HG03039 (cell line): ENCODE results near the gene MAP6D1.

Source experiments
- ATAC-seq: cut with Tn5 transposase; IDR thresholded peaks from one replicate; pipeline ENCODE4 v1.9.1; 2021; ENCODE audit warnings: mild to moderate bottlenecking, moderate library complexity; ENCODE audit not compliant: unreplicated experiment

The MAP6D1 gene

GRCh38 chr3:183825456-183826161 lies at the start of gene MAP6D1:
Gene MAP6D1 (minus strand): TSS chr3:183825577. CDS start chr3:183825547, 30 bp downstream.
- ATAC-seq, result peak; percentile 51

DNA sequence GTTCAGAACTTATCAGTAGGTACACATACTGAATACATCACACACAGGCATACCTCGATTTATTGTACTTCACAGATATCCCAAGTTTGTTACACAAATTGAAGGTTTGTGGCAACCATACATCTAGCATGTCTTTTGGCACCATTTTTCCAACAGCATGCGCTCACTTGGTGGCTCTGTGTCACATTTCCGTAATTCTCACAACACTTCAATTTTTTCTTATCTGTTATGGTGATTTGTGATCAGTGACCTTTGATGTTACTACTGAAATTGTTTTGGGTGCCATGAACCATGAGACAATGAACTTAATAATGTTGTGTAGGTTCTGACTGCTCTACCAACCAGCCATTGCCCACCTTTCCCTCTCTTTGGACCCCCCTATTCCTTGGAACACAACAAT lies 48.5 kb upstream of the MAP6D1 start:
- ATAC-seq, result no peak

DNA sequence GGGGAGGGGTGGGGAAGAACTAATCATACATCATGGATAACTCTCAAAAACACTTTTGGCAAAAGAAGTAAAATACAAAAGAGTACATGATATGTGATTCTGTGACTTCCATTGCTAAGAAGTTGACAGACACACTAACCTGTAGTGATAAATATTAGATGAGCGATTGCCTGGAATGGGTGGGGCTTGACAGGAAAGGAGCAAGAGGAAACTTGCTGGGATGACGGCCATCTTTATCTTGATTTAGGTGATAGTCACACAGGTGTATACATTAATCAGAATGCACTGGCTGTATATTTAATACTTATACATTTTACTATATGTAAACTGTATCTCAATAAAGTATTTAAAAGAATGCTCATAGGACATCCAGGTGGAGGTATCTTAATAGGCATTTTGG lies 46.2 kb upstream of the MAP6D1 start:
- ATAC-seq, result no peak

GRCh38 chr3:183870563-183870962 lies 45.2 kb upstream of the MAP6D1 start:
- no peak for ATAC-seq

DNA sequence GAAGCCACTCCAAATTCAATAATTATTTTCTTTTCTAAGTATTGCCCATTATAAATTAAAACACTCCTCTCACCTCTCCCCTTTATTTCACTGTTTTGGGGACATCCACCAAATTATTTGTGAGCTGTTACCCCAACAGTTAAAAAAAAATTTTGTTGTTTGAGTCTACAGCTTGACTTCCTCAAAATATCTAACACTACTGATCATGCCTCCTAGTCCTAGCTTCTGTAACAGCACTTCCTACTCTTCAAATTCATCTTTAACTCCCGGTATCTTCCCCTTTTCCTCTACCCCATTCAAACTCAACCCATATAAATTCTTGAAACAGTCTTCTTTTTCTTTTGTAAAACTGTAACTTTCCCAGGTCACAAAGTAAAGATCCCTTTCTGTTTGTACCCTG lies 43.4 kb upstream of the MAP6D1 start:
- no peak for ATAC-seq

DNA sequence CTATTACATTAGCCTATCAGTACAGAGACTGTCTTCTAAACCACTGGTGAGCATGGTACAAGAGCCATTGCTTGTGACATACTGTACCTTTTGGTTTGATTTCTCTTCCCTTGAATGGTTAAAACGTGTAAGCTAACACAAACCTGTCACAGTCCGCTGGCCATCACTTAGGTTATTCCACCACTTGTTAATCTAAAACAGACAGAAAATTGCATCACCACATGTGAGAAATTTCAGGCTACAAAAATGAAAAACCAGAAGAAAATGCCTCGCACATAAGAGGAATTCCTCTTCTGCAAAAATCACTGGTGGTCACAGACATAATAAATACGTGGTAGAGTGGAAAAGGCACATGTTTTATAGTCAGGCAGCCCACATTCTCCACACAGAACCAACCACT lies 37.2 kb upstream of the MAP6D1 start:
- ATAC-seq, result no peak

- no peak for ATAC-seq
These were observed 32.5 kb upstream of the MAP6D1 start for GRCh38 chr3:183857863-183858262.

- ATAC-seq, result no peak
These were observed 29.1 kb upstream of the MAP6D1 start for GRCh38 chr3:183854318-183855035.

DNA sequence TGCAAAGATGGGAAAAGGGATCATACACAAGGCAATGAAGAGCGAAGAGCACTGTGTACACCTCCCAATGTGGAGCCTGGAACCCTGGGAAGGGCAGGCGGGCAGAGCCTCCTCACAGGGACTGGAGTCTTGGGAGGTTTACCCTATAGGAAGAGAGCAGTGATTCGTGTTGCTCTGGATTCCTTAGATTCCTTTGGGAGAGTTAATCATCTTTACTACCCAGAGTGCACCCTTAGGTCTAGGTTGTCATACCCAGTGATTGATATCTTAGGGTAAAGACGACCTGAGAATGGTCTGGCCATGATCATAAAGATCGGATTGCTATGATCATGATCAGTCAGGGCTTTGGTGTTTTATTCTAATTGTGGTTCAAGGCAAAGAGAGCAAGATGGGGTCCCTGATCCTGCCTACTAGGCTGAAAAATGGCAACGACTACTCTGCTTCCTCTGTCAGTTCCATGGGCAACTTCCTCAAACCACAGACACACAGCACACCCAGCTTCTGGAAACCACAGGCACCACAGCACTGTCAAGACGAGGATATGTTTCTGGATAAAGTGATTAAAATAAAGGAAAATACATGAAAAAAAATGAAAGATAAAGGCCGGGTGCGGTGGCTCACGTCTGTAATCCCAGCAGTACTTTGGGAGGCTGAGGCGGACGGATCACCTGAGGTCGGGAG lies 20.4 kb upstream of the MAP6D1 start:
- ATAC-seq, result no peak

- ATAC-seq, result no peak
These were observed 19.7 kb upstream of the MAP6D1 start for GRCh38 chr3:183845090-183845489.

- no peak for ATAC-seq
These were observed 19.2 kb upstream of the MAP6D1 start for GRCh38 chr3:183844606-183845005.

DNA sequence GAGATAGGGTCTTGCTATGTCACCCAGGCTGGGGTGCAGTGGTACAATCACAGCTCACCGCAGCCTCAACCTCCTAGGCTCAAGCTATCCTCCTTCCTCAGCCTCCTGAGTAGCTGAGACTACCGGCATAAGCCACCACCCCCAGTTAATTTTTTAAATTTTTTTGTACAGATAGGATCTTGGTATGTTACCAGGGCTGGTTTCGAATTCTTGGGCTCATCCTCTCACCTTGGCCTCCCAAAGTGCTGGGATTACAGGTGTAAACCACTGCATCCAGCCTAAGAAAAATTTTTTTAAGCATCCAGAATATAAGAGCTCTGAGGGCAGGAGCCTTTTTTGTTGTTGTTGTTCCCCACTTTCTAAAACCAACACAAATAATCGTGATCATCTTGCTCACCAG lies 14.4 kb upstream of the MAP6D1 start:
- no peak for ATAC-seq

- no peak for ATAC-seq
These were observed 12.5 kb upstream of the MAP6D1 start for GRCh38 chr3:183837894-183838293.

DNA sequence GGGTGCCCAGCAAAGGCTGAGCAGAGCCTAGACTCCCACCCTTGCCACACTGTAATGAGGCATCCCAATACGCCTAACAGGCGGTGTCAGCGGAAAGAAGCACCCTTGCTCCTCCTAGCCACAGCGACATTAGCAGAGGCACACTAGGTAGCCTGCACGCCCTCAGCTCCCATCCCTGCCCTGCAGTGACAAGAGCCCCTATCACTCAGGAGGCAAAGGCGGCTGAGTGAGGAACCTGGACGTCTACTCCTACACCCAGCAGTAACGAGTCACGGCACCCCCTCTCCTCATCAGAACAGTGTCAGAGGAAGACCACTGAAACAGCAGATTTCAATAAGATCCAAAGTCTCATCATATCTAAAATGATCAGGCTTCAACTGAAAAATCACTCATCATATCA lies 12.0 kb upstream of the MAP6D1 start:
- ATAC-seq, result no peak

- no peak for ATAC-seq
These were observed 8.1 kb upstream of the MAP6D1 start for GRCh38 chr3:183833516-183833915.

DNA sequence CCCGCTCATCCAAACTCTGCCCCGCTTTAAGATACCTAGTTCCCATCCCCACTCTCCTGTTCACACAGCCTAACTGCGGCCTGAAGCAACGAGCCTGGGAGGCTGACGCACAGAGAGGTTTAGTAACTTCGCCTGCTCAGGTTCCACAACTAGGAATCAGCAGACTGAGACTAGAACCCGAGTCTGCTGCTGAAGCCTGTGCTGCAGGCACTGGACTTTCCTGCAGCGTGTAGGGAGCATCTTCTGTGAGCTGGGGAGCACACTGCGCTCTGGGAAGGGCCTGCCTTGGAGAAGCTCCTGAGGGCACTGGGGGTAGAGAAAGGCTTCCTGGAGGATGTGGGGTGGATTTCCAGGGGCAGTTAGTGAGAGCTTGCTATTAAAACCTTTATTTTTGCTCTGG lies 4.8 kb upstream of the MAP6D1 start:
- no peak for ATAC-seq

DNA sequence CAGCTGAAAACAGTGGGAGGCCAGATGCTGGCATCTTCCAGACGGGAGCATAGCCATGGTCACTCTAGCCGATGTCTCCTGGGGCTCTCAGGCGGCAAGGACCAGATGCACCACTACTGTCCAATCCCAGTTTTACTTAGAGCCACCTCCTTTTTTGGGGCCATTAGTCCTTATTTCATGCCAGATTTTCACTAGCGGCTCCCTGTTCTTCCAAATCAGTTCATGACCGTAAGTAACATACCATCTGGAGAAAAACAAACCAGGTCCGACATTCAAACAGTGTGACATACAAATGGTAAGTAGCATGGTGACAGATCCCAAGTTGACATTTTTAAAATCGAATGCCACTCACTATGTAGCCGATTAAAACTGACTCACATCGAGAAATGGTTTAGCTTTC lies 4.1 kb upstream of the MAP6D1 start:
- no peak for ATAC-seq

DNA sequence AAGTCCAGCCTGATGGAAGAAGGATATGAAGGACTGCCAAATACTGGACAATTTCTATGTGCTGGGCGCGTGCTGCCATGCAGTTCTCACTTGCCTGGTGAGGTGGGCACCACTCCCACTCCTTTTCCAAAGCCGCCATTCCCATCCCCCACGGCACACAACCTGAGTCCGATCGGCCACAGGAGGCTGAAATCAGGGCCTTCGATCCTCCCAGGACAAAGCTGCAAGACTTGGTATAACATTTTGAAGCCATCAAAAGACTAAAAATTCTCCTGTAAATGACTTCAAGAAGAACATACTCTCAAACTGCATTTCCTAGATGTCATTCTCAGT lies 3.1 kb upstream of the MAP6D1 start:
- no peak for ATAC-seq

DNA sequence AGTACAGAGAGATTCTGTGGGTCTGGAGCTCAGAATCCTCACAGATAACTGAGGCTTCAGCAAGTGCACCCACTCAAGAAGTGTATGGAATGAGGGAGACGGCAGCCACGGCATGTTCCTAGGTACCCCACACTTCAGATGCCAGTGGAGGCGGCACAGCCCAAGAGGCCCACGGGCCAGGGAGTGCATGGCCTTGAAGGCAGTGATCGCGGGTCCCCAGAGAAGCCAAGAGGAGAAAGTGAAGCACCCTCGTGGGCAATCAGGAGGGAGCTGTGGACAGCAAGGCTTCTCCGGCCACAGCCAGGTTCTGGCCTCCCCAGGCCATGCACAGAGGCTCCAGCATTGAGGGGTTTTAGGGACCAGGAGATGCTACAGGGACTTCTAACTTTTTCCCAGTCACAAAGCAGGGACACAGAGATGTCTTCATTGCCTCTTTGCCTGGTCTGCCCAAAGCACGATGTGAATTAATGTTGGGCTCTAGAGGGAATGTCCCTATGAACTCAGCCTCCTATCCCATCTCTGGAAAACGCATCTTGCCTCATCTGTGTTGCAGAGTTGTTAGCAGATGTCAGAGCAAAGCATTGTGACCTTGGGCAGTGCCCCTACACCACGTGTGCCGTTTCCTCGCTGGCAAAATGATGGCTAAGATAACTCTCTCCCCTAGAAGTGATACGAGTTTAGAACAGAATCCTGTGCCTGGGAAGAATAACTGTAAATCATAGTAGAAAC lies 2.6 kb upstream of the MAP6D1 start:
- ATAC-seq, result no peak

DNA sequence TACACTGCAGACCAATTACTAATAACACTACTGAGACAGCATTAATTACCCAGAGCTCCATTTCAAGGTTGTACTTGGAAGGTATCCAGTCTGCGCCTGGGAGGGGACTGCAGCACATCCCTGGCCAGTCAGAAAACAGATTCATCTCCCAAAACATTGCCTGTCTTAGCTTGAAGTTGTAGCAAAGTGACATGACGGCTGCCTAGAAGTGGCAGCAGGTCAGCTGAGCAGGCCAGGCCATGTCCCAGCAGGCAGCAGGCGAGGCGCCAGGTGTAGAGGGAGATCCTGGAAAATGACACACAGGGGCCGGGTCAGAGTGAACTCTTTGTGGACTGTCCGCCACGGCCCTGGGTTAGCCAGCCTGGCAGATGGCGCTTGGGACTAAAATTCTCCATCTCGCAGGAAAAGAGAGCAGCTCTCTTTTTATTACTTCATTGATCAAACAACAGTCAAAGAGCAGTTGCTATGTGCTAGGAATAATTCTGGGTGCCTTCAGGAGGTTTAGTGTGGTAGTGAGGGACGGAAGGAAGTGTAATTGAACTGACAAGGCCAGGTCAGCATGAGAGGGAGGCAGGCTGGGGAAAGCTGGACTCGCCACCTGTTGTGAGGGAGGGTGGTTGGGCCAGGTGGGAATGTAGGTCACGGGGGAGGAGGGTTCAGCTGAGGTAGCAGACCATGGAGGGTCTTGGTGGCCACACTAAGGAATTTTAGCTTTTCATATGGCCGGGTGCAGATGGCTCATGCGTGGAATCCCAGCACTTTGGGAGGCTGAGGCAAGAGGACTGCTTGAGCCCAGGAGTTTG lies 1.3 kb upstream of the MAP6D1 start:
- ATAC-seq, result no peak
